SK-N-SH (cell line): ENCODE results near the gene CFAP99. TPM values are rescaled to one million over a fixed set of nuclear protein-coding genes. Genes with fewer than 3 reads are reported as not detected.

Experiments
- CTCF ChIA-PET: fragments of 300-600, 350-600 bp; formaldehyde crosslinking; extraction: SDS; loops from one replicate; lab custom pipeline; 2021; lab: Yijun Ruan, JAX
- POLR2A ChIA-PET: fragments of 350-600 bp; sonication (Branson Sonifier 250); formaldehyde crosslinking; extraction: SDS; loops from one replicate; lab custom pipeline; 2020; ENCODE audit warnings: antibody characterized with exemption, inconsistent platforms; lab: Yijun Ruan, JAX
- DNase-seq: peaks from one replicate; pipeline ENCODE4 v3.0.0; 2012
- H2AFZ ChIP-seq: fragments of 200-600 bp; sonication (generic); 2 replicates; pipeline ENCODE4 v1.8.1; 2016; ENCODE audit warnings: antibody characterized with exemption, mild to moderate bottlenecking, low read depth
- H3F3A ChIP-seq: fragments of 200-600 bp; sonication (generic); replicated peaks from 2 replicates; pipeline ENCODE3; 2016; ENCODE audit warnings: antibody characterized with exemption, mild to moderate bottlenecking; ENCODE audit not compliant: insufficient read depth
- H3K27ac ChIP-seq, 2 experiments: fragments of 200-500 bp in 1 of 2; fragments of 200-600 bp in 1 of 2; sonication (Bioruptor generic) in 1 of 2; sonication (generic), shearing (Covaris generic) in 1 of 2; 2 replicates each; pipeline versions ENCODE4 v1.5.1 to v1.6.1; 2014 to 2016; ENCODE audit warnings: low read depth in 2 of 2, inconsistent platforms in 1 of 2, low read length in 1 of 2, mild to moderate bottlenecking in 1 of 2, mixed read lengths in 1 of 2
- H3K27me3 ChIP-seq: fragments of 200-600 bp; sonication (generic), shearing (Covaris generic); 2 replicates; pipeline ENCODE4 v1.6.1; 2016; ENCODE audit warnings: mixed run types; ENCODE audit not compliant: insufficient read depth
- H3K36me3 ChIP-seq, 2 experiments: fragments of 200-500 bp in 1 of 2; fragments of 200-600 bp in 1 of 2; sonication (Bioruptor generic) in 1 of 2; sonication (generic) in 1 of 2; replicated peaks in 1 of 2; 2 replicates each; pipeline versions ENCODE3 to v1.5.1; 2014 to 2016; ENCODE audit warnings: low read length in 1 of 2, mild to moderate bottlenecking in 1 of 2; ENCODE audit not compliant: insufficient read depth in 2 of 2, control insufficient read depth in 1 of 2
- H3K4me1 ChIP-seq, 2 experiments: fragments of 200-500 bp in 1 of 2; fragments of 200-600 bp in 1 of 2; sonication (Bioruptor generic) in 1 of 2; sonication (generic), shearing (Covaris generic) in 1 of 2; 2 replicates each; pipeline versions ENCODE4 v1.5.1 to v1.6.1; 2014 to 2016; ENCODE audit warnings: low read depth in 1 of 2, low read length in 1 of 2, mixed run types in 1 of 2; ENCODE audit not compliant: insufficient read depth in 2 of 2, control insufficient read depth in 1 of 2
- H3K4me2 ChIP-seq: fragments of 200-600 bp; sonication (generic), shearing (Covaris generic); 2 replicates; pipeline ENCODE4 v1.6.1; 2017; ENCODE audit warnings: mixed run types
- H3K4me3 ChIP-seq, 2 experiments: fragments of 200-500 bp in 1 of 2; fragments of 200-600 bp in 1 of 2; sonication (Bioruptor generic) in 1 of 2; sonication (generic), shearing (Covaris generic) in 1 of 2; 2 replicates each; pipeline versions ENCODE4 v1.5.1 to v1.8.1; 2014 to 2016; ENCODE audit warnings: low read depth in 2 of 2, inconsistent platforms in 1 of 2, low read length in 1 of 2, mild to moderate bottlenecking in 1 of 2, mixed read lengths in 1 of 2, moderate library complexity in 1 of 2
- H3K79me2 ChIP-seq: fragments of 200-600 bp; sonication (generic); 2 replicates; pipeline ENCODE4 v1.8.1; 2017; ENCODE audit warnings: mild to moderate bottlenecking; ENCODE audit not compliant: insufficient read depth
- H3K9ac ChIP-seq: fragments of 200-600 bp; sonication (generic); 2 replicates; pipeline ENCODE4 v1.6.1; 2017; ENCODE audit warnings: mixed run types
- H3K9me2 ChIP-seq: fragments of 200-600 bp; sonication (generic); 2 replicates; pipeline ENCODE4 v1.6.1; 2017; ENCODE audit warnings: mixed run types
- H3K9me3 ChIP-seq: fragments of 200-600 bp; sonication (generic); 2 replicates; pipeline ENCODE4 v1.6.1; 2017; ENCODE audit warnings: mixed run types, mild to moderate bottlenecking, moderate library complexity
- H4K20me1 ChIP-seq: fragments of 200-600 bp; sonication (generic); 2 replicates; pipeline ENCODE4 v1.6.1; 2017; ENCODE audit warnings: mild to moderate bottlenecking, mixed run types; ENCODE audit not compliant: insufficient read depth
- CHD2 ChIP-seq: fragments of 150-350 bp; IDR thresholded peaks from 2 replicates; pipeline ENCODE4 v1.6.1; 2018; ENCODE audit warnings: low read length; ENCODE audit not compliant: partially characterized antibody
- ELF1 ChIP-seq: IDR thresholded peaks from 2 replicates; pipeline ENCODE4 v1.4.0; 2012
- FOXJ3 ChIP-seq: sonication (generic); formaldehyde crosslinking; IDR thresholded peaks from 2 replicates; pipeline ENCODE4 v1.5.1; 2020; ENCODE audit warnings: mild to moderate bottlenecking, missing genetic modification reagents
- FOXM1 ChIP-seq: IDR thresholded peaks from 2 replicates; pipeline ENCODE4 v1.4.0; 2012; ENCODE audit warnings: low read depth, mild to moderate bottlenecking
- GABPA ChIP-seq: IDR thresholded peaks from 2 replicates; pipeline ENCODE4 v1.4.0; 2012; ENCODE audit warnings: low read depth, mild to moderate bottlenecking
- IRF3 ChIP-seq: fragments of 150-350 bp; IDR thresholded peaks from 2 replicates; pipeline ENCODE4 v1.6.1; 2016; ENCODE audit warnings: mild to moderate bottlenecking, low read depth, low read length
- JUND ChIP-seq: IDR thresholded peaks from 2 replicates; pipeline ENCODE4 v1.4.0; 2012
- MXI1 ChIP-seq: IDR thresholded peaks from 2 replicates; pipeline ENCODE4 v1.6.1; 2012; ENCODE audit warnings: mild to moderate bottlenecking, low read depth, low read length, improper control_type of control experiment
- PBX3 ChIP-seq: IDR thresholded peaks from 2 replicates; pipeline ENCODE4; 2012
- POLR2AphosphoS5 ChIP-seq: IDR thresholded peaks from 2 replicates; pipeline ENCODE4 v1.6.1; 2012; ENCODE audit warnings: low read depth, low read length
- RCOR1 ChIP-seq: fragments of 150-350 bp; IDR thresholded peaks from 2 replicates; pipeline ENCODE4 v1.6.1; 2017; ENCODE audit warnings: antibody characterized with exemption, low read length
- RFX5 ChIP-seq: IDR thresholded peaks from 2 replicates; pipeline ENCODE4 v1.6.1; 2012; ENCODE audit warnings: mild to moderate bottlenecking, improper control_type of control experiment, low read length
- RXRA ChIP-seq: IDR thresholded peaks from 2 replicates; pipeline ENCODE4 v1.4.0; 2012; ENCODE audit warnings: low read depth, mild to moderate bottlenecking, borderline replicate concordance
- SIN3A ChIP-seq: IDR thresholded peaks from 2 replicates; pipeline ENCODE4 v1.6.1; 2012; ENCODE audit warnings: low read depth, mild to moderate bottlenecking, low read length, moderate library complexity, borderline replicate concordance
- USF1 ChIP-seq: IDR thresholded peaks from 2 replicates; pipeline ENCODE4 v1.4.0; 2012; ENCODE audit warnings: low read depth, borderline replicate concordance
- USF2 ChIP-seq: fragments of 150-350 bp; IDR thresholded peaks from 2 replicates; pipeline ENCODE4 v1.6.1; 2017; ENCODE audit warnings: antibody characterized with exemption, low read length, low read depth, borderline replicate concordance
- YY1 ChIP-seq: IDR thresholded peaks from 2 replicates; pipeline ENCODE4 v1.4.0; 2012; ENCODE audit warnings: low read depth, mild to moderate bottlenecking
- ZBTB33 ChIP-seq: IDR thresholded peaks from 2 replicates; pipeline ENCODE4 v1.4.0; 2012; ENCODE audit warnings: low read depth, borderline replicate concordance
- WGBS: methylation state at CpG from one replicate; pipeline ENCODE4 v1.1.6; 2017; ENCODE audit warnings: low lambda C conversion rate; 5-methylcytosine and 5-hydroxymethylcytosine counted together
- polyA plus RNA-seq, 3 experiments: library from polyadenylated mRNA; depleted of rRNA; stranded (reverse); fragments of >200 nt; gene quantifications; 2 replicates each; pipeline ENCODE4 v1.2.3, GENCODE V29; 2012

Gene CFAP99
- polyA plus RNA-seq, 1 of the 3 experiments (the other 2 are of a cell fraction) = 0.13 TPM

- Histone ChIP-seq H4K20me1 (no peaks in the 10 kb centered on the region), H3K4me2 (no peak overlapping the region), H3K4me1 (peaks cover 6 to 11% of the 10 kb centered on the region in 2 experiments; a peak in 1 of 4 replicates), H3K9me3 (no peaks in the 10 kb centered on the region), H3K27me3 (no peaks in the 10 kb centered on the region), H2AFZ (no peak overlapping the region), H3K36me3 (no peaks in the 10 kb centered on the region), H3K4me3 (no peak overlapping the region), H3K79me2 (no peaks in the 10 kb centered on the region), H3K27ac (no peak overlapping the region), H3F3A (no peaks in the 10 kb centered on the region), H3K9me2 (no peaks in the 10 kb centered on the region), H3K9ac (no peak overlapping the region)
- ChIA-PET POLR2A (no interaction called here), CTCF (interaction anchor here (1.0 to 1.1 kb wide), 2 partner anchors 18 to 214 kb away, joined by 3 read pairs; no protein-coding TSS in a partner anchor)
- WGBS = 74% methylated on average over 6 of the region's 9 CpGs
- DNase-seq = no peak
- no peak for TF ChIP-seq POLR2AphosphoS5
- TF ChIP-seq FOXJ3 (CRISPR knock-in tag) = no peak
- no peak for TF ChIP-seq ELF1
- TF ChIP-seq CHD2 = no peak
- no peak for TF ChIP-seq GABPA
- no peak for TF ChIP-seq SIN3A
- TF ChIP-seq RXRA = no peak
- TF ChIP-seq IRF3 = no peak
- no peak for TF ChIP-seq USF1
- TF ChIP-seq USF2 = no peak
- no peak for TF ChIP-seq ZBTB33
These were observed 15.7 kb downstream of the CFAP99 start for GRCh38 chr4:2434420-2434819.

GRCh38 chr4:2436301-2436700 is 17.5 kb downstream of the CFAP99 start:
- 30% methylated on average over 10 of the region's 10 CpGs for WGBS
- no peak overlapping the region for H3K4me2 ChIP-seq
- H3K4me3 ChIP-seq = no peak overlapping the region
- DNase-seq = peak; percentile 86
- no peak overlapping the region for H3K27ac ChIP-seq
- H4K20me1 ChIP-seq = no peaks in the 10 kb centered on the region
- no peaks in the 10 kb centered on the region for H3K9me3 ChIP-seq
- H3K4me1 ChIP-seq = peaks cover 6 to 11% of the 10 kb centered on the region in 2 experiments; a peak in 1 of 4 replicates
- no peaks in the 10 kb centered on the region for H3K36me3 ChIP-seq
- H3F3A ChIP-seq = no peaks in the 10 kb centered on the region
- no peaks in the 10 kb centered on the region for H3K27me3 ChIP-seq
- no peak overlapping the region for H3K9ac ChIP-seq
- POLR2A ChIA-PET = interaction anchor here (1.0 kb wide), 2 partner anchors 33 to 194 kb away, joined by 4 to 5 read pairs; partner anchors contain the start of genes HAUS3, POLN and RNF4
- H3K79me2 ChIP-seq = no peaks in the 10 kb centered on the region
- CTCF ChIA-PET = interaction anchor here (0.7 to 3.3 kb wide), 21 partner anchors 8 to 220 kb away, joined by 3 to 19 read pairs (median 4); partner anchors contain the start of genes CFAP99, HAUS3 and POLN
- no peak overlapping the region for H2AFZ ChIP-seq
- H3K9me2 ChIP-seq = no peaks in the 10 kb centered on the region
- TF ChIP-seq CHD2 (peak; percentile 25), FOXM1 (no peak), YY1 (no peak), RFX5 (no peak), PBX3 (no peak), MXI1 (peak; percentile 53; the same call in 1 of the 2 replicates), SIN3A (no peak), RCOR1 (peak; percentile 45; the same call in 1 of the 2 replicates), JUND (no peak), USF2 (no peak)
